HCT116 (cell line): ENCODE measurements around the gene TLE3.

ENCODE experiments used
- POLR2A ChIP-seq: IDR thresholded peaks from 2 replicates; pipeline ENCODE4 v1.7.0; 2011; ENCODE audit warnings: borderline replicate concordance; ENCODE audit not compliant: insufficient read depth, insufficient read length; ENCODE audit errors: extremely low read depth
- POLR2AphosphoS5 ChIP-seq: IDR thresholded peaks from 2 replicates; pipeline ENCODE4 v1.6.1; 2011; ENCODE audit warnings: mild to moderate bottlenecking, low read depth, low read length, moderate library complexity
- RAD21 ChIP-seq: IDR thresholded peaks from 2 replicates; pipeline ENCODE4 v1.6.1; 2012; ENCODE audit warnings: low read depth, mild to moderate bottlenecking
- REST ChIP-seq: IDR thresholded peaks from 2 replicates; pipeline ENCODE4 v1.6.1; 2012; ENCODE audit warnings: low read depth
- SP1 ChIP-seq: IDR thresholded peaks from 2 replicates; pipeline ENCODE4 v1.6.1; 2012; ENCODE audit warnings: low read depth
- TF ChIP-seq, protein P1 (sequence below), 3 experiments: fragments of 200-600 bp in 1 of 3; sonication (generic) in 1 of 3; IDR thresholded peaks in 2 of 3; conservative IDR thresholded peaks in 1 of 3; 2 replicates each; pipeline ENCODE4 v1.5.1; 2012 to 2017; ENCODE audit warnings: low read depth in 2 of 3, low read length in 2 of 3, antibody characterized with exemption in 1 of 3, borderline replicate concordance in 1 of 3, control low read depth in 1 of 3, mild to moderate bottlenecking in 1 of 3, mixed read lengths in 1 of 3, mixed run types in 1 of 3, moderate library complexity in 1 of 3; ENCODE audit not compliant: insufficient read depth in 1 of 3

- TF ChIP-seq RAD21: no peak
- TF ChIP-seq REST: no peak
- no peak for TF ChIP-seq SP1
- TF ChIP-seq, protein P1, sequence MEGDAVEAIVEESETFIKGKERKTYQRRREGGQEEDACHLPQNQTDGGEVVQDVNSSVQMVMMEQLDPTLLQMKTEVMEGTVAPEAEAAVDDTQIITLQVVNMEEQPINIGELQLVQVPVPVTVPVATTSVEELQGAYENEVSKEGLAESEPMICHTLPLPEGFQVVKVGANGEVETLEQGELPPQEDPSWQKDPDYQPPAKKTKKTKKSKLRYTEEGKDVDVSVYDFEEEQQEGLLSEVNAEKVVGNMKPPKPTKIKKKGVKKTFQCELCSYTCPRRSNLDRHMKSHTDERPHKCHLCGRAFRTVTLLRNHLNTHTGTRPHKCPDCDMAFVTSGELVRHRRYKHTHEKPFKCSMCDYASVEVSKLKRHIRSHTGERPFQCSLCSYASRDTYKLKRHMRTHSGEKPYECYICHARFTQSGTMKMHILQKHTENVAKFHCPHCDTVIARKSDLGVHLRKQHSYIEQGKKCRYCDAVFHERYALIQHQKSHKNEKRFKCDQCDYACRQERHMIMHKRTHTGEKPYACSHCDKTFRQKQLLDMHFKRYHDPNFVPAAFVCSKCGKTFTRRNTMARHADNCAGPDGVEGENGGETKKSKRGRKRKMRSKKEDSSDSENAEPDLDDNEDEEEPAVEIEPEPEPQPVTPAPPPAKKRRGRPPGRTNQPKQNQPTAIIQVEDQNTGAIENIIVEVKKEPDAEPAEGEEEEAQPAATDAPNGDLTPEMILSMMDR (IDR thresholded peaks at IDR 0.05 in 2 of 3, conservative IDR thresholded peaks at IDR 0.05 in 1 of 3; ENCODE audit: borderline replicate concordance in 1 of 3, insufficient read depth in 1 of 3, low read depth in 2 of 3, low read length in 2 of 3): no peak
- no peak for TF ChIP-seq POLR2A
- no peak for TF ChIP-seq POLR2AphosphoS5
These were observed 49.1 kb upstream of the TLE3 start for GRCh38 chr15:70146771-70147170.
